ENCODE data around the gene BST2.

- no peak for TF ChIP-seq CTCF (IDR thresholded peaks at IDR 0.05; ENCODE audit: control extremely low read depth in 1 of 3, insufficient read depth in 1 of 3, low read depth in 1 of 3, low read length in 3 of 3)
- TF ChIP-seq SP1 (IDR thresholded peaks at IDR 0.05; ENCODE audit: low read depth, low read length): no peak
- no peak for TF ChIP-seq SAP30 (IDR thresholded peaks at IDR 0.05; ENCODE audit: insufficient read depth, insufficient replicate concordance, low read length)
- TF ChIP-seq EP300 (IDR thresholded peaks at IDR 0.05; ENCODE audit: borderline replicate concordance in 1 of 2, low read depth in 2 of 2, low read length in 2 of 2): no peak
- no peak for TF ChIP-seq POLR2AphosphoS5 (IDR thresholded peaks at IDR 0.05; ENCODE audit: low read depth, low read length)
- TF ChIP-seq POLR2A (IDR thresholded peaks at IDR 0.05; ENCODE audit: control extremely low read depth in 1 of 2, low read depth in 2 of 2, low read length in 2 of 2): no peak
- no peak for TF ChIP-seq EZH2 (IDR thresholded peaks at IDR 0.05; ENCODE audit: low read depth, low read length, severe bottlenecking)
These were observed 47.0 kb downstream of the BST2 start for GRCh38 chr19:17358395-17358794.

All from H1 (cell line).